Femur (tissue), 1 donor: Measurements from ENCODE around the gene TDRD1.

Experiments used
- DNase-seq: peaks from one replicate; pipeline ENCODE4 v3.0.0-alpha.2; 2017

TDRD1 gene

GRCh38 chr10:114271075-114271778 lies 92.1 kb downstream of the TDRD1 start:
- no peak for DNase-seq

- peak; percentile 42 for DNase-seq
Measured at GRCh38 chr10:114271779-114272167, 92.6 kb downstream of the TDRD1 start.

- DNase-seq: no peak
Measured at GRCh38 chr10:114272696-114273095, 93.5 kb downstream of the TDRD1 start.

GRCh38 chr10:114273910-114274309 lies 94.8 kb downstream of the TDRD1 start:
- DNase-seq: no peak

GRCh38 chr10:114274616-114275453 lies 95.7 kb downstream of the TDRD1 start:
- no peak for DNase-seq

- DNase-seq: no peak
Measured at GRCh38 chr10:114276066-114276465, 96.9 kb downstream of the TDRD1 start.

GRCh38 chr10:114276671-114277070 lies 97.5 kb downstream of the TDRD1 start:
- no peak for DNase-seq

GRCh38 chr10:114278140-114278883 lies 99.2 kb downstream of the TDRD1 start:
- DNase-seq: no peak

GRCh38 chr10:114278884-114279191 lies 99.7 kb downstream of the TDRD1 start:
- DNase-seq: no peak

GRCh38 chr10:114279289-114279688 lies 100.1 kb downstream of the TDRD1 start:
- DNase-seq: no peak

- no peak for DNase-seq
Measured at GRCh38 chr10:114279901-114280644, 100.9 kb downstream of the TDRD1 start.

GRCh38 chr10:114281006-114281405 lies 101.9 kb downstream of the TDRD1 start:
- no peak for DNase-seq

GRCh38 chr10:114281461-114281860 lies 102.3 kb downstream of the TDRD1 start:
- no peak for DNase-seq
